Naive thymus-derived CD8-positive, alpha-beta T cell (primary cell): ENCODE data around the gene TNS1. TPM values are rescaled to one million over a fixed set of nuclear protein-coding genes. Genes with fewer than 3 reads are reported as not detected.
"Not testable (repeated sequence)": the region's sequence is repeated elsewhere in the genome, so short reads cannot be mapped to it uniquely, and the experiment has no call there.

ENCODE experiments used
- ATAC-seq, 2 donors: fragments of 150-1000 bp; cut with Tn5 transposase in 1 of 2; sonication (Bioruptor Pico), chemical (Tn5 transposase) in 1 of 2; 1 replicate in 1 of 2; 2 replicates in 1 of 2; pipeline ENCODE4 v1.10.0; 2021; ENCODE audit warnings: mild to moderate bottlenecking in 2 of 2, moderate library complexity in 2 of 2
- POLR2A ChIA-PET: fragments of 350-600 bp; sonication (Branson Sonifier 250); formaldehyde crosslinking; loops from one replicate; lab custom pipeline; 2021; ENCODE audit warnings: antibody characterized with exemption; lab: Charles Lee
- DNase-seq, 10 donors: peaks; one replicate each; pipeline versions ENCODE4 v3.0.0 to v3.0.0-alpha.2; 2020 to 2022
- H3K27ac Mint-ChIP-seq, 10 donors: one replicate each; pipeline ENCODE4 v1.8.0; 2020 to 2022; ENCODE audit warnings: mild to moderate bottlenecking in 10 of 10, mixed read lengths in 10 of 10, moderate library complexity in 4 of 10, inconsistent platforms in 1 of 10
- H3K27me3 Mint-ChIP-seq, 5 donors: one replicate each; pipeline ENCODE4 v1.8.0; 2021 to 2022; ENCODE audit warnings: mixed read lengths in 5 of 5
- H3K36me3 Mint-ChIP-seq, 3 donors: one replicate each; pipeline ENCODE4 v1.8.0; 2020 to 2022; ENCODE audit warnings: mixed read lengths in 3 of 3, mild to moderate bottlenecking in 2 of 3, inconsistent platforms in 1 of 3
- H3K4me1 Mint-ChIP-seq, 4 donors: one replicate each; pipeline ENCODE4 v1.8.0; 2021 to 2022; ENCODE audit warnings: mixed read lengths in 4 of 4
- H3K4me3 Mint-ChIP-seq, 10 donors: one replicate each; pipeline ENCODE4 v1.8.0; 2020 to 2022; ENCODE audit warnings: mild to moderate bottlenecking in 10 of 10, mixed read lengths in 10 of 10, moderate library complexity in 6 of 10, inconsistent platforms in 1 of 10
- H3K9me3 Mint-ChIP-seq, 9 donors: one replicate each; pipeline ENCODE4 v1.8.0; 2020 to 2022; ENCODE audit warnings: mixed read lengths in 9 of 9, mild to moderate bottlenecking in 3 of 9, inconsistent platforms in 1 of 9, moderate library complexity in 1 of 9
- polyA plus RNA-seq, 3 donors: library from polyadenylated mRNA; unstranded; fragments of 300-500 nt; fragmentation: Illumina TruSeq; gene quantifications; one replicate each; pipeline ENCODE4 v1.2.3, GENCODE V29; 2021
- total RNA-seq, 8 experiments: library from RNA in 2 of 8; stranded (reverse) in 2 of 8; gene quantifications; one replicate each; pipeline ENCODE4 v1.2.3 and lab custom pipeline; 2021 to 2026

The TNS1 gene
- total and polyA plus RNA-seq, 5 experiments from 2014 or later: 0.21 to 0.47 TPM; not detected in 3

DNA sequence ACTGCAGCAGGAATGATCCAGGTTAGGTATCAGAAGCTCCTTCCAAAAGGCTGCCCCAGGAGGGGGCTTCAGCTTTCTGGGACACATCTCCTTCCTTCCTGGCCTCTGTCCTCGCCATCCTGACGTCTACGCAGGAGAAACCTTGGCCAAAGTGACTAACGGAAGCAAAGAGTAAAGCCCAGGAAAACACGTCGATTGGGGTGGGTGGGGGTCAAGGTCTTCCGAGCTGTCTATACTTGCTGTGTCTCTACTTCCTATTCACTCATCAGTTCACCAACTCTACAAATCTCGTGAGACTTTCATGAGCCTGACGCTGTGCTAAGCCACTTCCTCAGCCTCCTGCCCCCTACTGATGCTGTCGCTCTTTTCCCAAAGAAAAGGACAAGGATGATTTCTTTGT, 212.6 kb downstream of the TNS1 start:
- POLR2A ChIA-PET: no interaction called here
- peaks cover 0 to 4% (median 0%) of the 10 kb centered on the region in 9 donors for H3K9me3 Mint-ChIP-seq
- DNase-seq (peak in 2 of 10 donors; percentile 34 to 46), ATAC-seq (peak; percentile 76 to 83)
- peak overlapping the region; percentile 36 to 88 (median 71) for H3K27ac Mint-ChIP-seq
- peak overlapping the region; percentile 78 to 89 (median 83) for H3K4me3 Mint-ChIP-seq
- peaks cover 0 to 1% (median 0%) of the 10 kb centered on the region in 5 donors for H3K27me3 Mint-ChIP-seq
- no peaks in the 10 kb centered on the region for H3K36me3 Mint-ChIP-seq
- H3K4me1 Mint-ChIP-seq: peaks cover 17 to 37% (median 28%) of the 10 kb centered on the region in 4 donors

DNA sequence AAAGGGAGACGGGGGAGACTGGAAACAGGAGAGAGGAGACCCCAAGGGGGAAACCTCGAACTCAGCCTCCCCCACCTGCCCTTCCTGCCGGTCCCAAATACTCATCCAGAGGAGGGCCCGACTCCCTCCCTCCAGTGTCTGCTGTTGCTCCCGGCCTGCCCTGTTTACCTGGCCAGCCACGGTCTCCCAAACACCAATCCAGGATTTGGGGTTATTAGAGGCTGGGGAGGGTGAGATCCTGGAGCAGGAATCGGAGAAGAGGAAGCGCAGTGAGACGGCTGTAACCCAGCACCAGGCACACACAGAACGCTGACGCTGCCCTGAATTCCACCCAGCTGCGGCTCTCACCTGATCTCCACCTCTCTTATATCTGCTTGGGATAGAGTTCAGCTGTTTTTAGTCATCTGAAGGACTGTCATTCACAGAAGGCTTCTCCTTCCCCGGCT, 213.0 kb downstream of the TNS1 start:
- H3K27me3 Mint-ChIP-seq: peaks cover 0 to 1% (median 0%) of the 10 kb centered on the region in 5 donors
- H3K4me1 Mint-ChIP-seq: peaks cover 17 to 38% (median 29%) of the 10 kb centered on the region in 4 donors
- ATAC-seq (peak; percentile 41 to 53), DNase-seq (peak in 2 of 10 donors; percentile 16 to 35)
- peak overlapping the region; percentile 36 to 89 (median 71) for H3K27ac Mint-ChIP-seq
- peak overlapping the region; percentile 78 to 89 (median 83) for H3K4me3 Mint-ChIP-seq
- no peaks in the 10 kb centered on the region for H3K36me3 Mint-ChIP-seq
- peaks cover 0 to 4% (median 0%) of the 10 kb centered on the region in 9 donors for H3K9me3 Mint-ChIP-seq
- POLR2A ChIA-PET: no interaction called here

DNA sequence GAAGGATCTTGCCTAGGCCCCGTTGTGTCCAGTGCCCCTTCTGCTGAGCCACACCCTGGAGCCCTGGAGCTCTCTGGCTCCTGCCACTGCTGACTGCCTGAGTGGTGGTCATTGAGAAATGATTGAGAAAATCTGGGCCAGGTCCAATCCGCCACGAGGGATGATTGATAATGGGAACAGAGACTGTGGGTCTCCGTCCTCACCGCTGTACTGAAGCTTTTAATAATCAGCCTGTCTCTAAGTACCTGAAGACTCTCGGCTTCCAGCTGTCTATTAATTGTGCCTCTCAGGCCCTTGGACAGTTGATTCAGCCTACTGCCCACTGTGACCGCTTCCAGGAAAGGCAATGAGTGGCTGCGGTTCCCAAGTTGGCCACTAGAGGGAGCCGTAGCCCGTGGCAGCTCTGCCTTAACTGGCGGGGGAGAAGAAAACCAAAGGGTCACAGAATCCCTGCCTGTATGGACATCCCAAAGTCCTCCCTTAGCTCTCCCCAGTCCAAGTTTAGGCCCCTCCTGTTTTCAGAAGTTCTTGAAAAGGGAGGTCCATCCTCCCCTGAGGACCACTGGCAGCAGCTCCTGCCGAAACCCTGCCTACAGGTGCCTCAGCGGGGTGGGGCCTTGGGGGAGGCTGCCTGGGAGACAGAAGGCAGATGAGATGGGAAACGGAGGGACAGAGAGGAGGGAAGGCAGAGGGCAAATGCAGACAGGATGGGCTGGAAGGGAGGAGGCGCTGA, 213.6 kb downstream of the TNS1 start:
- Mint-ChIP-seq H3K4me1 (peaks cover 17 to 40% (median 29%) of the 10 kb centered on the region in 4 donors), H3K36me3 (no peaks in the 10 kb centered on the region), H3K27ac (peak overlapping the region in 6 of 10 donors; percentile 20 to 89 (median 66)), H3K27me3 (peaks cover 0 to 1% (median 0%) of the 10 kb centered on the region in 5 donors), H3K9me3 (peaks cover 0 to 4% (median 0%) of the 10 kb centered on the region in 9 donors), H3K4me3 (peak overlapping the region; percentile 78 to 89 (median 83))
- POLR2A ChIA-PET: interaction anchor here (0.7 kb wide), 1 partner anchor 102 kb away, joined by 3 read pairs; no protein-coding TSS in a partner anchor
- peak; percentile 39 to 60 for ATAC-seq
- peak; percentile 34 to 84 (median 69) for DNase-seq

DNA sequence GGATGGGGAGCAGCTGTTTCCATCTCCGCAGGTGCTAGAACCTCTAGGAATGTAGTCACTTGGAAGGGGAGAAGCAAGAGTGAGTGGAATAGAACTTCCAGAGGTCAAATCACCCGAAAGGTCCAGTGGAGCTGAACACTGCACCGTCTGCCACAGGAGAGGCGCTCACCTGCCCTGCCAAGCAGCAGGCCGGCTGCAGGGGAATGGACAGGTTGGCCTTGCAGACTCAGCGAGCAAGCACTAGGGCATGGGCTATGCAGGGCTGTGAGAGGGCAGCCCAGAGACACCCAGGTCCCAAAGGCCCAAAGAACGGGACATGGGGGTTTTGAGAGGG, 214.2 kb downstream of the TNS1 start:
- Mint-ChIP-seq H3K27me3 (peaks cover 0 to 1% (median 0%) of the 10 kb centered on the region in 5 donors), H3K36me3 (no peaks in the 10 kb centered on the region), H3K4me1 (peaks cover 17 to 40% (median 29%) of the 10 kb centered on the region in 4 donors), H3K4me3 (peak overlapping the region in 9 of 10 donors; percentile 18 to 88 (median 60)), H3K9me3 (peaks cover 0 to 8% (median 0%) of the 10 kb centered on the region in 9 donors), H3K27ac (peak overlapping the region in 1 of 10 donors; percentile 58)
- no peak for ATAC-seq
- DNase-seq: no peak
- POLR2A ChIA-PET: no interaction called here

DNA sequence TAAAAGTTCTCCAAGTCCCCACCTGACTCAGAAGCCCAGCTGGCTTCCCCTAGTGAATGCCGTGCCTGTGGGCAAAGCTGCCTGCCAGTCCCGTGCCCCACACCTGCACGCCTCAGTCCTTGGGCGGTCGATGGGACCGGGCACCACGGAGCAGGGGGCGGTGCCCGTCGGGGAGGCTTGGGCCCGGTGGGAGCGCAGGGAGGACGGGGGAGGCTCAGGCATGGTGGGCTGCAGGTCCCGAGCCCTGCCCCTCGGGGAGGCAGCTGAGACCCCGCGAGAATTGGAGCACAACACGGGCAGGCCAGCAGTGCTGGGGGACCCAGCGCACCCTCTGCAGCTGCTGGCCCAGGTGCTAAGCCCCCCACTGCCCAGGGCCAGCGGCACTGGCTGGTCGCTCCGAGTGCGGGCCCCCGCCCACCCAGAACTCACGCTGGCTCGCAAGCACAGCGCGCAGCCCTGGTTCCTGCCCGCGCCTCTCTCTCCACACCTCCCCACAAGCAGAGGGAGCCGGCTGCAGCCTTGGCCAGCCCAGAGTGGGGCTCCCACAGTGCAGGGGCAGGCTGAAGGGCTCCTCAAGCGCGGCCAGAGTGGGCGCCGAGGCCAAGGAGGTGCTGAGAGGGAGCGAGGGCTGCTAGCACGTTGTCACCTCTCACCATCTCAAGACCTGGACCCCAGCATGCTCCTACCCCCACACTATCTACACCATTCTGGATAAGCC, 215.5 kb downstream of the TNS1 start:
- Mint-ChIP-seq H3K9me3 (peaks cover 0 to 21% (median 9%) of the 10 kb centered on the region in 9 donors), H3K4me3 (no peak overlapping the region), H3K27me3 (peaks cover 0 to 2% (median 0%) of the 10 kb centered on the region in 5 donors), H3K4me1 (peaks cover 17 to 40% (median 29%) of the 10 kb centered on the region in 4 donors), H3K36me3 (peaks cover 0 to 8% (median 6%) of the 10 kb centered on the region in 3 donors), H3K27ac (no peak overlapping the region)
- POLR2A ChIA-PET: no interaction called here
- DNase-seq: no peak
- no peak for ATAC-seq

DNA sequence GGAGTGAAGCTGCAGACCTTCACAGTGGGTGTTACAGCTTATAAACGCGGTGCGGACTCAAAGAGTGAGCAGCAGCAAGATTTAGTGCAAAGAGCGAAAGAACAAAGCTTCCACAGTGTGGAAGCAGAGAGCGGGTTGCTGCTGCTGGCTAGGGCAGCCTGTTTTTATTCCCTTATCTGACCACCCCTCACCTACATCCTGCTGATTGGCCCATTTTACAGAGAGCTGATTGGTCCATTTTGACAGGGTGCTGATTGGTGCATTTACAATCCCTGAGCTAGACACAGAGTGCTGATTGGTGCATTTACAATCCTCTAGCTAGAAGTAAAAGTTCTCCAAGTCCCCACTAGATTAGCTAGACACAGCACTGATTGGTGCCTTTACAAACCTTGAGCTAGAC, 216.2 kb downstream of the TNS1 start:
- H3K9me3 Mint-ChIP-seq: peaks cover 0 to 24% (median 9%) of the 10 kb centered on the region in 9 donors
- H3K27ac Mint-ChIP-seq: peak overlapping the region in 1 of 10 donors; percentile 56
- H3K4me1 Mint-ChIP-seq: peaks cover 17 to 40% (median 28%) of the 10 kb centered on the region in 4 donors
- H3K27me3 Mint-ChIP-seq, POLR2A ChIA-PET, H3K36me3 Mint-ChIP-seq, DNase-seq, ATAC-seq, H3K4me3 Mint-ChIP-seq: not testable (repeated sequence)

DNA sequence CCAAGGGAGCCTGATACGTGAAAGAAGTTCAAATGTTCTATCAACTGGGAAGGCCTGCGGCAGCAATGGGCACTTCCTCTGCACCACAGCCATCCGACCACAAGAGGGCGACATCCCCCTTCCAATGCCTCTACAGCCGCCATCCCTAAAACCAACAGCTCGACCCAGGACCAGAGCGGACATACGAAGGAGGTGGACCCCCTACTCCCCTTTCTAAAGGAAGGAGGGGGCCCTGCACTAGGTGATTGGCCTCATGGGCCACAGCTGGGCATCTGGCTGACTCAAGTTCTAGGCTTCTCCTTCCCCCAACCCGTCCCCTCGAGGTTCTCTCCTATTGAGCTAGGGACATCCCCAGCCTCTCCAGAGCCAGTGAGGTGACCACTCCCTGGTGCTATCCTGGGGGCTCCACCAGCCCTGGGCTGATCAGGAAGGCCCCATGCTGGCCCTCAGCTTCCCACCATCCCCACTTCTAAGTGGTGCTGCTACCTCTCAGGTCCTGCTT, 217.2 kb downstream of the TNS1 start:
- H3K36me3 Mint-ChIP-seq: peaks cover 3 to 10% (median 8%) of the 10 kb centered on the region in 3 donors
- POLR2A ChIA-PET: no interaction called here
- peaks cover 0 to 2% (median 0%) of the 10 kb centered on the region in 5 donors for H3K27me3 Mint-ChIP-seq
- peaks cover 0 to 24% (median 9%) of the 10 kb centered on the region in 9 donors for H3K9me3 Mint-ChIP-seq
- ATAC-seq (peak; percentile 53 to 54), DNase-seq (peak; percentile 40 to 80 (median 66))
- peaks cover 12 to 38% (median 25%) of the 10 kb centered on the region in 4 donors for H3K4me1 Mint-ChIP-seq
- H3K27ac Mint-ChIP-seq: peak overlapping the region in 4 of 10 donors; percentile 24 to 77 (median 52)
- peak overlapping the region in 4 of 10 donors; percentile 4 to 65 (median 16) for H3K4me3 Mint-ChIP-seq

DNA sequence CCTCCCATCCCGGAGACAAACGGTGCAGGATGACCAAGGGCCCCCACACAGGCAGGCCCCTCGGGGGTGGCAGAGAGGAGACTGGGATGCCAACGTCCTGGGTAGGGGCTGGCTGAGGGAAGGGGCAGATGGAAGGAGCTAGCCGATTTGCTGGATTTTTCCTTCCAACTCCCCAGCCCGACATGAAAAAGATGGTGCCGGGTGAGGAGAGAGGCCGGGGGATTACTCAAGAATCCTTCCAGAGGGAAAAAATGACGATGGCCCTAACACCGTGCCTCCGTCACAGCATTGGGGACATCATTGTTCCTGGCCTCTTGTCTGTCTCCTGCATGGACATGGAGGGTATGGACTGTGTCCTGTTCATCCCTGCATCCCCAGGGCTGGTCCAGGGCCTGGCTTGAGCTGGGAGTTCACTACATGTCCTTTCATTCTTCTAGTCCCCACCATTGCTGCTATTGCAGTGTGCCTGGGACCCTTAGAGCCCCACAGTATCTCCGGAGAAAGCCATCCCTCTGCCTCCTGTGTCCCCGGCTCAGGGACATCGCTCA, 217.7 kb downstream of the TNS1 start:
- ATAC-seq: peak in 1 of 2 donors; percentile 16
- Mint-ChIP-seq H3K4me3 (peak overlapping the region in 4 of 10 donors; percentile 4 to 65 (median 16)), H3K36me3 (peaks cover 3 to 10% (median 8%) of the 10 kb centered on the region in 3 donors), H3K27ac (peak overlapping the region in 4 of 10 donors; percentile 24 to 72 (median 46)), H3K4me1 (peaks cover 10 to 34% (median 20%) of the 10 kb centered on the region in 4 donors), H3K9me3 (peaks cover 0 to 24% (median 9%) of the 10 kb centered on the region in 9 donors), H3K27me3 (peaks cover 0 to 2% (median 0%) of the 10 kb centered on the region in 5 donors)
- no peak for DNase-seq
- POLR2A ChIA-PET: no interaction called here

DNA sequence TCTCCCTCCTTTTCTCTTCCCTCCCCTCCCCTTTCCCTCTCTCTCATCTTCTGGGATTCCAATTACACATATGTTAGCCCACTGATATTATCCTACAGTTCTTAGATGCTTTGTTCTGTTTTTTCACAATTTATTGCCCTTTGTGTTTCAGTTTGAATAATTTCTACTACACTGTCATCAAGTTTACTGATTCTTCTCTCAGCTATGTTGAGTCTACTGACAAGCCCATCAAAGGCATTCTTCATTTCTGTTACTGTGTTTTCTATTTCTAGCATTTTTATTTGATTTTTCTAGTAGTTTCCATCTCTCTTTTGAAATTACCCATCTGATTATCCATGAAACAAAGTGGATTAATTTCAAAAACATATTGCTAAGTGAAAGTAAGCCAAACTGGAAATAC, 219.6 kb downstream of the TNS1 start:
- ATAC-seq (no peak), DNase-seq (no peak)
- Mint-ChIP-seq H3K27me3 (peaks cover 0 to 2% (median 0%) of the 10 kb centered on the region in 5 donors), H3K9me3 (peaks cover 0 to 24% (median 9%) of the 10 kb centered on the region in 9 donors), H3K36me3 (peaks cover 8 to 10% (median 8%) of the 10 kb centered on the region in 3 donors), H3K27ac (no peak overlapping the region), H3K4me1 (peaks cover 5 to 21% (median 10%) of the 10 kb centered on the region in 4 donors), H3K4me3 (no peak overlapping the region)
- POLR2A ChIA-PET: interaction anchor here (0.7 kb wide), 1 partner anchor 619 kb away, joined by 4 read pairs; no protein-coding TSS in a partner anchor

DNA sequence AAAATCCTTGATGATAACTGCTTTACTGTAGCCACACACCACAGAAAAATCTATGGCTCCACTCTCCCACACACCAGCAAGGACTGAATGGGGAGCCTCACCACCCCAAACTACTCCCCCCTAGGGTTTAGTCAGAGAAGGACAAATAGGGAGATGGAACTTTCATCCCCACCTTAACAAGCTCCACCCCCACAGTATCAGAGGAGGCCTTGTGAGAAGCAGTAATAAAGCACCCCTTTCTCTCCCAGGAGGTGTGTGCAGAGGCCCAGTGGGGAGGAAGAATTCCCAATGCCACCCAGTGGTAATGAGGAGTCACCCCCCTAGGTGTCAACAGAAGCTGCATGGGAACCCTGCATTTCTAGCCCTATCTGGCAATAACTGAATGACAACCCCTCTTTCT, 224.9 kb downstream of the TNS1 start:
- ATAC-seq (no peak), DNase-seq (no peak)
- Mint-ChIP-seq H3K36me3 (peaks cover 8 to 17% (median 10%) of the 10 kb centered on the region in 3 donors), H3K9me3 (peaks cover 0 to 9% (median 2%) of the 10 kb centered on the region in 9 donors), H3K27ac (peak overlapping the region in 1 of 10 donors; percentile 13), H3K27me3 (peaks cover 0 to 2% (median 0%) of the 10 kb centered on the region in 5 donors), H3K4me3 (no peak overlapping the region), H3K4me1 (peaks cover 0 to 6% (median 3%) of the 10 kb centered on the region in 4 donors)
- POLR2A ChIA-PET: no interaction called here

DNA sequence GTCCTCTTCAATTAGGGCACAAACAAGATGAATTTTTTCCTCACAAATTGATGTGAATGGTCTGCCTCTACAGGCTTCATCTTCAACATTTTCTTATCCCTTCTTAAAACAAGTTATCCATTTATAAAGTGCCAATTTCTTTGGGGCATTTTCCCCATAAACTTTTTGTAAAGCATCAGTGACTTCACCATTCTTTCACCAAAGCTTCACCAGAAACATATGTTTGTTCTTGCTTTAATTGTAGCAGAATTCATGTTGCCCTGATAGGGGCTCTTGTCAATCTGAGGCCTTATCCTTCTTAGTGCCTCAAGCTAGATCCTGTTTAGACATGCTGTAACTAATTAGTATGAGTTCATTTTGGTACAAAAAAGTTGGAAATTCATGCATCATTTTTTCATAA, 226.2 kb downstream of the TNS1 start:
- ATAC-seq: no peak
- Mint-ChIP-seq H3K36me3 (peaks cover 6 to 18% (median 10%) of the 10 kb centered on the region in 3 donors), H3K27ac (no peak overlapping the region), H3K9me3 (peaks cover 0 to 3% (median 0%) of the 10 kb centered on the region in 9 donors), H3K27me3 (peaks cover 0 to 2% (median 0%) of the 10 kb centered on the region in 5 donors), H3K4me3 (no peak overlapping the region), H3K4me1 (peaks cover 0 to 6% (median 3%) of the 10 kb centered on the region in 4 donors)
- DNase-seq: no peak
- POLR2A ChIA-PET: no interaction called here
